ENCODE measurements around the gene ZNF106. TPM values are rescaled to one million over a fixed set of nuclear protein-coding genes. Genes with fewer than 3 reads are reported as not detected.

Gene ZNF106
- total RNA-seq, 1 experiment from 2014 or later, result 58.2 TPM

GRCh38 chr15:42375941-42376340 is 115.0 kb downstream of the ZNF106 start:
- Mint-ChIP-seq H3K9me3 (peaks cover 36% of the 10 kb centered on the region), H3K36me3 (peaks cover 34% of the 10 kb centered on the region), H3K4me1 (no peaks in the 10 kb centered on the region)

More at GRCh38 chr15:42375941-42376340, 115.0 kb downstream of the ZNF106 start:
- POLR2A ChIA-PET, result no interaction called here
- DNase-seq (ENCODE audit: low spot score) (no peak), ATAC-seq (no peak)
- no peak for TF ChIP-seq ZNF532 (CRISPR knock-in tag; IDR thresholded peaks at IDR 0.05; ENCODE audit: borderline replicate concordance)
- TF ChIP-seq NFATC4 (CRISPR knock-in tag; IDR thresholded peaks at IDR 0.05), result no peak
- TF ChIP-seq JAZF1 (CRISPR knock-in tag; IDR thresholded peaks at IDR 0.05), result no peak
- no peak for TF ChIP-seq AFF4 (CRISPR knock-in tag; IDR thresholded peaks at IDR 0.05; ENCODE audit: borderline replicate concordance)
- TF ChIP-seq ATF1 (CRISPR knock-in tag; IDR thresholded peaks at IDR 0.05), result no peak
- no peak for TF ChIP-seq ESRRA (CRISPR knock-in tag; IDR thresholded peaks at IDR 0.05; ENCODE audit: borderline replicate concordance)
- TF ChIP-seq ZNF423 (CRISPR knock-in tag; IDR thresholded peaks at IDR 0.05), result no peak
- TF ChIP-seq KAT7 (CRISPR knock-in tag; IDR thresholded peaks at IDR 0.05; ENCODE audit: borderline replicate concordance), result no peak
- no peak for TF ChIP-seq USF2 (CRISPR knock-in tag; IDR thresholded peaks at IDR 0.05)
- no peak for TF ChIP-seq JUN (CRISPR knock-in tag; IDR thresholded peaks at IDR 0.05)
- TF ChIP-seq ZNF263 (CRISPR knock-in tag; IDR thresholded peaks at IDR 0.05; ENCODE audit: low read depth), result no peak
- no peak for TF ChIP-seq FOXK1 (CRISPR knock-in tag; IDR thresholded peaks at IDR 0.05)
- TF ChIP-seq ZNF232 (CRISPR knock-in tag; IDR thresholded peaks at IDR 0.05), result no peak
- TF ChIP-seq ETV6 (CRISPR knock-in tag; IDR thresholded peaks at IDR 0.05), result no peak
- TF ChIP-seq HMGA2 (CRISPR knock-in tag; IDR thresholded peaks at IDR 0.05), result no peak
- H3K27ac Mint-ChIP-seq, result no peak overlapping the region
- H3K27me3 Mint-ChIP-seq (ENCODE audit: low read depth), result peaks cover 70% of the 10 kb centered on the region
- CTCF ChIA-PET, result interaction anchor here (0.6 to 1.1 kb wide), 2 partner anchors 9 to 1412 kb away, joined by 3 to 4 read pairs; no protein-coding TSS in a partner anchor
- H3K4me3 Mint-ChIP-seq, result no peak overlapping the region
